Neural cell (in vitro differentiated cells): Measurements from ENCODE around the gene HEYL.

Experiments used
- CTCF ChIP-seq: fragments of 450-650 bp; IDR thresholded peaks from 2 replicates; pipeline ENCODE4 v1.5.1; 2014; ENCODE audit warnings: antibody characterized with exemption, mild to moderate bottlenecking, moderate library complexity; ENCODE audit not compliant: poor library complexity, severe bottlenecking
- EP300 ChIP-seq: fragments of 450-650 bp; conservative IDR thresholded peaks from 2 replicates; pipeline ENCODE4 v1.6.1; 2014; ENCODE audit warnings: antibody characterized with exemption, mild to moderate bottlenecking, moderate library complexity; ENCODE audit not compliant: poor library complexity, severe bottlenecking
- EZH2 ChIP-seq: fragments of 200-600, 300-800 bp; shearing (Covaris generic), sonication (generic); IDR thresholded peaks from 2 replicates; pipeline ENCODE4 v1.6.1; 2014; ENCODE audit warnings: antibody characterized with exemption, low read length, borderline replicate concordance, mild to moderate bottlenecking; ENCODE audit not compliant: insufficient read depth, poor library complexity, severe bottlenecking
- MXI1 ChIP-seq: fragments of 450-650 bp; conservative IDR thresholded peaks from 2 replicates; pipeline ENCODE4 v1.6.1; 2014; ENCODE audit warnings: antibody characterized with exemption, mild to moderate bottlenecking; ENCODE audit not compliant: poor library complexity, severe bottlenecking
- POLR2AphosphoS5 ChIP-seq: IDR thresholded peaks from 2 replicates; pipeline ENCODE4 v1.6.1; 2012
- RAD21 ChIP-seq: fragments of 450-650 bp; conservative IDR thresholded peaks from 2 replicates; pipeline ENCODE4 v1.6.1; 2014; ENCODE audit warnings: antibody characterized with exemption, mild to moderate bottlenecking, moderate library complexity
- REST ChIP-seq: IDR thresholded peaks from 2 replicates; pipeline ENCODE4 v1.6.1; 2012; ENCODE audit warnings: borderline replicate concordance
- TAF1 ChIP-seq: IDR thresholded peaks from 2 replicates; pipeline ENCODE4 v1.6.1; 2012; ENCODE audit warnings: low read depth

GRCh38 chr1:39649636-39650185, 10.3 kb upstream of the HEYL start:
- TF ChIP-seq POLR2AphosphoS5 (no peak), CTCF (no peak), MXI1 (no peak), EP300 (no peak), RAD21 (no peak), EZH2 (no peak), TAF1 (no peak), REST (no peak)
